Naive thymus-derived CD4-positive, alpha-beta T cell (primary cell): Measurements from ENCODE around the gene CNTNAP4. TPM values are rescaled to one million over a fixed set of nuclear protein-coding genes. Genes with fewer than 3 reads are reported as not detected.

Experiments
- ATAC-seq: fragments of 150-1000 bp; cut with Tn5 transposase; 2 replicates; pipeline ENCODE4 v1.10.0; 2021; ENCODE audit warnings: mild to moderate bottlenecking, moderate library complexity
- CTCF ChIA-PET: fragments of 350-600 bp; sonication (Branson Sonifier 250); formaldehyde crosslinking; loops from one replicate; lab custom pipeline; 2021; ENCODE audit warnings: antibody characterized with exemption; lab: Charles Lee
- POLR2A ChIA-PET: fragments of 350-600 bp; sonication (Branson Sonifier 250); formaldehyde crosslinking; loops from one replicate; lab custom pipeline; 2021; ENCODE audit warnings: antibody characterized with exemption, inconsistent platforms; lab: Charles Lee
- DNase-seq, 9 donors: peaks; one replicate each; pipeline versions ENCODE4 v3.0.0 to v3.0.0-alpha.2; 2020 to 2022; ENCODE audit warnings: mixed read lengths in 1 of 9
- H3K27ac ChIP-seq: one replicate; pipeline ENCODE4 v1.7.0; 2013; ENCODE audit warnings: mild to moderate bottlenecking, low read depth, low read length, moderate library complexity
- H3K27me3 ChIP-seq, 2 donors: one replicate each; pipeline ENCODE4 v1.7.0; 2013; ENCODE audit warnings: low read length in 2 of 2, mild to moderate bottlenecking in 2 of 2, moderate library complexity in 2 of 2; ENCODE audit not compliant: control insufficient read depth in 2 of 2, insufficient read depth in 2 of 2
- H3K36me3 ChIP-seq, 3 experiments: 1 replicate in 2 of 3; 2 replicates in 1 of 3; pipeline ENCODE4 v1.7.0; 2013; ENCODE audit warnings: low read length in 3 of 3, mild to moderate bottlenecking in 3 of 3, moderate library complexity in 1 of 3; ENCODE audit not compliant: insufficient read depth in 3 of 3, control insufficient read depth in 2 of 3
- H3K4me1 ChIP-seq, 2 donors: one replicate each; pipeline ENCODE4 v1.7.0; 2013; ENCODE audit warnings: low read length in 2 of 2, mild to moderate bottlenecking in 2 of 2, moderate library complexity in 1 of 2; ENCODE audit not compliant: control insufficient read depth in 2 of 2, insufficient read depth in 2 of 2
- H3K4me3 ChIP-seq: 2 replicates; pipeline ENCODE4 v1.7.0; 2013; ENCODE audit warnings: mild to moderate bottlenecking, low read length
- H3K9me3 ChIP-seq, 3 experiments: 1 replicate in 2 of 3; 2 replicates in 1 of 3; pipeline ENCODE4 v1.7.0; 2013; ENCODE audit warnings: low read length in 3 of 3; ENCODE audit not compliant: control insufficient read depth in 2 of 3
- H3K27ac Mint-ChIP-seq, 9 donors: one replicate each; pipeline ENCODE4 v1.8.0; 2020 to 2022; ENCODE audit warnings: mixed read lengths in 9 of 9, mild to moderate bottlenecking in 8 of 9, moderate library complexity in 5 of 9, inconsistent platforms in 2 of 9
- H3K27me3 Mint-ChIP-seq, 5 donors: one replicate each; pipeline ENCODE4 v1.8.0; 2021 to 2022; ENCODE audit warnings: mixed read lengths in 5 of 5, mild to moderate bottlenecking in 1 of 5
- H3K36me3 Mint-ChIP-seq, 5 donors: one replicate each; pipeline ENCODE4 v1.8.0; 2020 to 2022; ENCODE audit warnings: mixed read lengths in 5 of 5, mild to moderate bottlenecking in 3 of 5, inconsistent platforms in 1 of 5
- H3K4me1 Mint-ChIP-seq, 7 donors: one replicate each; pipeline ENCODE4 v1.8.0; 2020 to 2022; ENCODE audit warnings: mixed read lengths in 7 of 7, mild to moderate bottlenecking in 3 of 7, inconsistent platforms in 1 of 7
- H3K4me3 Mint-ChIP-seq, 10 donors: one replicate each; pipeline ENCODE4 v1.8.0; 2020 to 2022; ENCODE audit warnings: mild to moderate bottlenecking in 10 of 10, mixed read lengths in 10 of 10, moderate library complexity in 6 of 10, inconsistent platforms in 2 of 10
- H3K9me3 Mint-ChIP-seq, 11 donors: one replicate each; pipeline ENCODE4 v1.8.0; 2020 to 2022; ENCODE audit warnings: mixed read lengths in 11 of 11, mild to moderate bottlenecking in 4 of 11, inconsistent platforms in 1 of 11, moderate library complexity in 1 of 11
- intact Hi-C, 2 donors: fragments of 100-400 bp; cut with micrococcal nuclease; formaldehyde crosslinking; loops; one replicate each; pipeline ENCODE4 v1.15.1; 2023
- polyA plus RNA-seq, 2 donors: library from polyadenylated mRNA; unstranded; fragments of 300-500 nt; fragmentation: Illumina TruSeq; gene quantifications; one replicate each; pipeline ENCODE4 v1.2.3, GENCODE V29; 2021
- total RNA-seq, 6 experiments: library from RNA in 5 of 6; stranded (reverse) in 5 of 6; gene quantifications; 1 replicate in 5 of 6; 2 replicates in 1 of 6; pipeline ENCODE4 v1.2.3 and lab custom pipeline; 2021 to 2026

The CNTNAP4 gene
- total and polyA plus RNA-seq, 7 experiments from 2014 or later, result not detected

GRCh38 chr16:76524356-76524755 is 247.2 kb downstream of the CNTNAP4 start:
- ChIA-PET CTCF (no interaction called here), POLR2A (no interaction called here)
- no peaks in the 10 kb centered on the region for H3K36me3 ChIP-seq
- ATAC-seq (no peak), DNase-seq (no peak)
- peaks cover 0 to 9% (median 2%) of the 10 kb centered on the region in 11 donors for H3K9me3 Mint-ChIP-seq
- no peak overlapping the region for H3K27ac ChIP-seq
- H3K4me3 ChIP-seq, result no peak overlapping the region
- no peaks in the 10 kb centered on the region for H3K27me3 ChIP-seq
- no peak overlapping the region for H3K27ac Mint-ChIP-seq
- H3K4me3 Mint-ChIP-seq, result no peak overlapping the region
- H3K36me3 Mint-ChIP-seq, result no peaks in the 10 kb centered on the region
- intact Hi-C loops, result no loop called here
- no peaks in the 10 kb centered on the region for H3K4me1 Mint-ChIP-seq
- H3K4me1 ChIP-seq, result no peaks in the 10 kb centered on the region
- H3K27me3 Mint-ChIP-seq, result no peaks in the 10 kb centered on the region
- no peaks in the 10 kb centered on the region for H3K9me3 ChIP-seq

DNA sequence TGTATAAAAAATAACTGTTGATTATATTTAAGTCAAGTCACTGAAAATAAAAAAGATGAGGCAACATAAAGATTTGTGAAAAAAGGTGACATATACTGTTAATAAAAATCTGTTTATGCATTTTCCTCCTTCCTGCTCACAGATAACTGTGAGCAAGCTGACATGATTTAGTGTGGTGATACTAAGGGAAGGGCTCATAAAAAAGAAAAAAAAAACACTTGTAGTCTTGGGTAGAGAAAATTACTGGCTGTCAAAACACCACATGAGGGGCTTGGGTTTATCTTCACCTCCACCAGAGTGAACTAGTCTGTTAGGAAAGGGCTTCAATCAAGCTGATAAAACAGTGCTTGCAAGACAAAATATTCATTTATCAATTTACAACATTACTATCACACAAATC is 247.6 kb downstream of the CNTNAP4 start:
- H3K4me3 Mint-ChIP-seq, result no peak overlapping the region

DNA sequence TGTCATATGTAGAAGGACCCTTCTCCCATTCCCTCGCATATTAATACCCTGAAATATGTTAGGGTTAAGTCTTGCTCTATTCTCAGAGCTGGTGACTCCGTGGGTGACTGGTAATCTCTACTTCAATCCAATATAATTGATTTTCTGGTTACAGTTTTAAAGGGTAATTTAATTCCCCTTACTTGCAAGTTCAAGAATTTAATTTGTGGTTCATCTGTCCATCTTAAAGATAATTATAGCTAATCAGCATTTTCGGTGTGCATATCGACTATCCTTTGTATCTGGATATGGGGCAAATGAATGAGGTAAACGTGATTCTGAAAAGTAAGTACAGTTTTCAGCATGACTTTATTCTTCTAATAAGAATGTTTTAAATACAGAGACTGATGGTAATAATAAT is 250.0 kb downstream of the CNTNAP4 start:
- H3K4me3 ChIP-seq, result no peak overlapping the region
- Mint-ChIP-seq H3K36me3 (no peaks in the 10 kb centered on the region), H3K4me1 (no peaks in the 10 kb centered on the region), H3K9me3 (peaks cover 0 to 9% (median 4%) of the 10 kb centered on the region in 11 donors), H3K27me3 (no peaks in the 10 kb centered on the region), H3K4me3 (no peak overlapping the region), H3K27ac (no peak overlapping the region)
- ATAC-seq, result no peak
- no peaks in the 10 kb centered on the region for H3K27me3 ChIP-seq
- intact Hi-C loops, result no loop called here
- H3K4me1 ChIP-seq, result no peaks in the 10 kb centered on the region
- no peak for DNase-seq
- no peak overlapping the region for H3K27ac ChIP-seq
- ChIA-PET POLR2A (no interaction called here), CTCF (no interaction called here)
- H3K9me3 ChIP-seq, result no peaks in the 10 kb centered on the region
- no peaks in the 10 kb centered on the region for H3K36me3 ChIP-seq

More for the DNA sequence above, 247.6 kb downstream of the CNTNAP4 start:
- Mint-ChIP-seq H3K9me3 (peaks cover 0 to 9% (median 2%) of the 10 kb centered on the region in 11 donors), H3K27ac (no peak overlapping the region), H3K27me3 (no peaks in the 10 kb centered on the region), H3K4me1 (no peaks in the 10 kb centered on the region), H3K36me3 (no peaks in the 10 kb centered on the region)
- intact Hi-C loops, result no loop called here
- H3K36me3 ChIP-seq, result no peaks in the 10 kb centered on the region
- ChIA-PET POLR2A (no interaction called here), CTCF (no interaction called here)
- no peak overlapping the region for H3K27ac ChIP-seq
- H3K4me3 ChIP-seq, result no peak overlapping the region
- ATAC-seq, result no peak
- no peak for DNase-seq
- no peaks in the 10 kb centered on the region for H3K4me1 ChIP-seq
- no peaks in the 10 kb centered on the region for H3K27me3 ChIP-seq
- H3K9me3 ChIP-seq, result no peaks in the 10 kb centered on the region

- Mint-ChIP-seq H3K4me1 (no peaks in the 10 kb centered on the region), H3K27me3 (no peaks in the 10 kb centered on the region), H3K9me3 (peaks cover 0 to 11% (median 5%) of the 10 kb centered on the region in 11 donors), H3K27ac (no peak overlapping the region), H3K4me3 (no peak overlapping the region), H3K36me3 (no peaks in the 10 kb centered on the region)
- POLR2A ChIA-PET, result no interaction called here
- DNase-seq (no peak), ATAC-seq (no peak)
- Histone ChIP-seq H3K9me3 (no peaks in the 10 kb centered on the region), H3K4me3 (no peak overlapping the region), H3K27ac (no peak overlapping the region), H3K27me3 (no peaks in the 10 kb centered on the region), H3K4me1 (no peaks in the 10 kb centered on the region), H3K36me3 (no peaks in the 10 kb centered on the region)
- CTCF ChIA-PET, result no interaction called here
- intact Hi-C loops, result no loop called here
Measured at GRCh38 chr16:76529120-76529519, 251.9 kb downstream of the CNTNAP4 start.

GRCh38 chr16:76531236-76531635 is 254.0 kb downstream of the CNTNAP4 start:
- POLR2A ChIA-PET, result no interaction called here
- H3K36me3 ChIP-seq, result no peaks in the 10 kb centered on the region
- intact Hi-C loops, result no loop called here
- CTCF ChIA-PET, result no interaction called here
- Mint-ChIP-seq H3K27me3 (no peaks in the 10 kb centered on the region), H3K4me3 (no peak overlapping the region), H3K9me3 (peaks cover 0 to 11% (median 4%) of the 10 kb centered on the region in 11 donors), H3K4me1 (no peaks in the 10 kb centered on the region), H3K27ac (no peak overlapping the region), H3K36me3 (no peaks in the 10 kb centered on the region)
- DNase-seq (no peak), ATAC-seq (no peak)
- H3K4me1 ChIP-seq, result no peaks in the 10 kb centered on the region
- no peak overlapping the region for H3K27ac ChIP-seq
- no peaks in the 10 kb centered on the region for H3K27me3 ChIP-seq
- H3K9me3 ChIP-seq, result no peaks in the 10 kb centered on the region
- no peak overlapping the region for H3K4me3 ChIP-seq

DNA sequence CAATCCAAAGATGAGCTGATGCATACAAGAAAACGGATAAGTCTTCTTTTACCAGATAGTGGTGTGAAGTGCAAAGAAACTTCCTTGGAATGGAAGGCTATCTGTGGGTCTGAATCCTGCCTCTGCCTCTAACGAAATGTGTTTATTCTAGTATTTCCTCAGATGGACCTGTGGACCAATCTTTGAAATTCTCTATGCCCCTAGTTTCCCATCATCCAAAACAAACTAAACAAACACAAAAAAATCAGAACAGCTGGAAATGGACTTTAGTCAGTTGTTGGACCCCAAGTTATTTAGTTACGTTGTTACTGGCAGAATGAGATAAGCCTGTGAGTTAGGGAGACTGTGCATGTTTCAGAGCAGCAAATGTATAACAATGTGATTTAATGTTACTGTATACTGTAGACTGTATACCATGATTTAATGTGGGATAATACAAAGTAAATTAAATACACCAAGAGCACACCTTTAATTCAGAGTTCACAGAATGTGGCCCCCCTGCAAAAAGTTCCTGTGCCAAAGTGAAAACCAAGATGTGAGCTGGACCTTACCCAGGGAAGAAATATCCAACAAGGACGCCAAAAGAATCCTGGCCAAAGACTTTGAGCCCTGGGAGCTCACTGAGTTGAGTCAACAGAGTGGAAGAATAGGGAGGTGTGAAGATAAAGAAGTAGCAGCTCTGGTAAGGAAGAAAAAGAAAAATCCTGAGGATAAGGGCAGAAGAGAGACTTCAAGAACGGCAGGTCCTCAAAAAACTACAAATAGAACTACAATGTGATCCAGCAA is 255.2 kb downstream of the CNTNAP4 start:
- Histone ChIP-seq H3K27me3 (no peaks in the 10 kb centered on the region), H3K4me3 (no peak overlapping the region), H3K27ac (no peak overlapping the region), H3K4me1 (no peaks in the 10 kb centered on the region), H3K36me3 (no peaks in the 10 kb centered on the region), H3K9me3 (no peaks in the 10 kb centered on the region)
- POLR2A ChIA-PET, result no interaction called here
- intact Hi-C loops, result no loop called here
- no peak overlapping the region for H3K4me3 Mint-ChIP-seq
- H3K27me3 Mint-ChIP-seq, result no peaks in the 10 kb centered on the region
- peaks cover 0 to 10% (median 4%) of the 10 kb centered on the region in 11 donors for H3K9me3 Mint-ChIP-seq
- no peak for ATAC-seq
- no peaks in the 10 kb centered on the region for H3K4me1 Mint-ChIP-seq
- no peaks in the 10 kb centered on the region for H3K36me3 Mint-ChIP-seq
- H3K27ac Mint-ChIP-seq, result no peak overlapping the region
- CTCF ChIA-PET, result no interaction called here
- DNase-seq, result no peak

DNA sequence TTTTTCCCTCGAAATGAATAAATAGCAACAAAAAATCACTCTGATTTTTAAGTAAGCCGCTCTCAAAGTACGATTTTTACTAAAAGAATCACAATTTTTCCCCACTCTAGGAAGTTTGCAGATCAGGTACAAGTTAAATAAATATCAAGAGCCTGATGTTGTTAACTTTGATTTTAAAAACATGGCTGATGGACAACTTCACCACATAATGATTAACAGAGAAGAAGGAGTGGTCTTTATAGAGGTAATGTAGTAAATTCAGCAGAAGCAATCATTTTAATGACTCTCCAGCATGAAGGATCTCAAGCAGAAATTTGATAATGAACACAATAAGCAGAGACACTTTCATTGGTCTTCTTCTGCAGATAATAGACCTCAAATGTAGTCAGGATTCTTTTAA is 262.4 kb downstream of the CNTNAP4 start:
- no peaks in the 10 kb centered on the region for H3K27me3 Mint-ChIP-seq

More for the DNA sequence above, 262.4 kb downstream of the CNTNAP4 start:
- Histone ChIP-seq H3K4me3 (no peak overlapping the region), H3K9me3 (no peaks in the 10 kb centered on the region), H3K27me3 (no peaks in the 10 kb centered on the region), H3K27ac (no peak overlapping the region), H3K36me3 (no peaks in the 10 kb centered on the region), H3K4me1 (no peaks in the 10 kb centered on the region)
- Mint-ChIP-seq H3K4me1 (no peaks in the 10 kb centered on the region), H3K36me3 (no peaks in the 10 kb centered on the region), H3K4me3 (no peak overlapping the region), H3K9me3 (peaks cover 0 to 4% (median 0%) of the 10 kb centered on the region in 11 donors), H3K27ac (no peak overlapping the region)
- CTCF ChIA-PET, result no interaction called here
- DNase-seq (no peak), ATAC-seq (no peak)
- intact Hi-C loops, result no loop called here
- POLR2A ChIA-PET, result no interaction called here
